22Rv1 (cell line): ENCODE data around the gene SUSD4.

Source experiments
- ZFX ChIP-seq: fragments of 450-650 bp; IDR thresholded peaks from 2 replicates; pipeline ENCODE4 v1.6.1; 2017; ENCODE audit warnings: antibody characterized with exemption, borderline replicate concordance
- TF ChIP-seq, protein P1 (sequence below): fragments of 450-650 bp; IDR thresholded peaks from 2 replicates; pipeline ENCODE4 v1.5.1; 2017; ENCODE audit warnings: mild to moderate bottlenecking

DNA sequence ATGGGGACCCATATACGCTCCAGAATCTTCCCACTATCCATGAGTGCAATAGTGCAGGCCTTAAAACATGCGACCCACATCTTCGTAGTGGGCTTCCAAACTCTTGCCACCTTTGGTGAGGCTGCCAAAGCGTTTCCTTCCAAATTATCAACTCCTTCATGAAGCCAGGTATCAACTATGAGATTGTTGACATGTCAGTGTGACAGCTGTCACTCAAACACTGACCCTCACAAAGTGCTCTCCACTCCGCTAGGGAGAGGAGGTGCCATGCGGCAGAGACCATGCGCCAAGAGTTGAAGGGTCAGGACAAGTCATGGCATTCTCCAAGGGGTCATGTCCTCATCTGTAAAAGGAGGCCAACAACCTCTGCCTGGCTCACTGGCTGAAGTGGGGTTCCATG lies 103.3 kb downstream of the SUSD4 start:
- TF ChIP-seq, protein P1, sequence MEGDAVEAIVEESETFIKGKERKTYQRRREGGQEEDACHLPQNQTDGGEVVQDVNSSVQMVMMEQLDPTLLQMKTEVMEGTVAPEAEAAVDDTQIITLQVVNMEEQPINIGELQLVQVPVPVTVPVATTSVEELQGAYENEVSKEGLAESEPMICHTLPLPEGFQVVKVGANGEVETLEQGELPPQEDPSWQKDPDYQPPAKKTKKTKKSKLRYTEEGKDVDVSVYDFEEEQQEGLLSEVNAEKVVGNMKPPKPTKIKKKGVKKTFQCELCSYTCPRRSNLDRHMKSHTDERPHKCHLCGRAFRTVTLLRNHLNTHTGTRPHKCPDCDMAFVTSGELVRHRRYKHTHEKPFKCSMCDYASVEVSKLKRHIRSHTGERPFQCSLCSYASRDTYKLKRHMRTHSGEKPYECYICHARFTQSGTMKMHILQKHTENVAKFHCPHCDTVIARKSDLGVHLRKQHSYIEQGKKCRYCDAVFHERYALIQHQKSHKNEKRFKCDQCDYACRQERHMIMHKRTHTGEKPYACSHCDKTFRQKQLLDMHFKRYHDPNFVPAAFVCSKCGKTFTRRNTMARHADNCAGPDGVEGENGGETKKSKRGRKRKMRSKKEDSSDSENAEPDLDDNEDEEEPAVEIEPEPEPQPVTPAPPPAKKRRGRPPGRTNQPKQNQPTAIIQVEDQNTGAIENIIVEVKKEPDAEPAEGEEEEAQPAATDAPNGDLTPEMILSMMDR = no peak
- TF ChIP-seq ZFX = no peak
